GM21360 (cell line): ENCODE data around the gene SEPTIN8.

Experiments used
- ATAC-seq: cut with Tn5 transposase; IDR thresholded peaks from one replicate; pipeline ENCODE4 v1.9.1; 2021; ENCODE audit warnings: mild to moderate bottlenecking, moderate library complexity; ENCODE audit not compliant: unreplicated experiment

The SEPTIN8 gene

GRCh38 chr5:132777209-132778069 lies at the start of gene SEPTIN8:
TSS of gene SEPTIN8 (minus strand) at chr5:132777239. CDS start at chr5:132777137, 102 bp downstream.
- ATAC-seq, result peak; percentile 53

GRCh38 chr5:132826424-132827082 lies 49.5 kb upstream of the SEPTIN8 start:
- ATAC-seq, result no peak

GRCh38 chr5:132825834-132826391 lies 48.9 kb upstream of the SEPTIN8 start:
- ATAC-seq, result no peak

- no peak for ATAC-seq
Measured at GRCh38 chr5:132825033-132825833, 48.2 kb upstream of the SEPTIN8 start.

- no peak for ATAC-seq
Measured at GRCh38 chr5:132824426-132824825, 47.4 kb upstream of the SEPTIN8 start.

- ATAC-seq, result no peak
Measured at GRCh38 chr5:132823481-132824050, 46.5 kb upstream of the SEPTIN8 start.

GRCh38 chr5:132822650-132823480 lies 45.8 kb upstream of the SEPTIN8 start:
- no peak for ATAC-seq

- no peak for ATAC-seq
Measured at GRCh38 chr5:132821791-132822190, 44.8 kb upstream of the SEPTIN8 start.

- ATAC-seq, result no peak
Measured at GRCh38 chr5:132821350-132821749, 44.3 kb upstream of the SEPTIN8 start.

GRCh38 chr5:132820162-132820754 lies 43.2 kb upstream of the SEPTIN8 start:
- peak; percentile 62 for ATAC-seq

- no peak for ATAC-seq
Measured at GRCh38 chr5:132819468-132819867, 42.4 kb upstream of the SEPTIN8 start.

GRCh38 chr5:132817011-132817410 lies 40.0 kb upstream of the SEPTIN8 start:
- ATAC-seq, result no peak

- ATAC-seq, result no peak
Measured at GRCh38 chr5:132816554-132816953, 39.5 kb upstream of the SEPTIN8 start.

GRCh38 chr5:132816083-132816482 lies 39.0 kb upstream of the SEPTIN8 start:
- no peak for ATAC-seq

- no peak for ATAC-seq
Measured at GRCh38 chr5:132815454-132815853, 38.4 kb upstream of the SEPTIN8 start.

GRCh38 chr5:132814503-132815294 lies 37.7 kb upstream of the SEPTIN8 start:
- no peak for ATAC-seq

GRCh38 chr5:132813599-132814502 lies 36.8 kb upstream of the SEPTIN8 start:
- ATAC-seq, result no peak
